ENCODE data around the gene EIF3K.

Gene EIF3K

GRCh38 chr19:38661136-38661535, 42.1 kb downstream of the EIF3K start:
- Histone ChIP-seq H3K4me3 (ENCODE audit: low read length) (no peak overlapping the region), H3K4me1 (ENCODE audit: low read length) (0 out of 2 replicates have a peak, but pooled peaks cover 5% of the 10 kb centered on the region), H3K27me3 (replicated peaks; ENCODE audit: insufficient read depth, low read length) (no peaks in the 10 kb centered on the region), H3K79me2 (ENCODE audit: low read length) (peaks cover 98% of the 10 kb centered on the region), H2AFZ (ENCODE audit: low read length) (no peak overlapping the region), H4K20me1 (ENCODE audit: insufficient read depth, low read length) (peaks cover 19% of the 10 kb centered on the region; the same call in 1 of the 2 replicates), H3K4me2 (ENCODE audit: low read depth, low read length) (no peak overlapping the region), H3K9me2 (replicated peaks; ENCODE audit: insufficient read depth, low read length) (no peaks in the 10 kb centered on the region), H3K9me3 (replicated peaks; ENCODE audit: insufficient read depth, low read length) (no peaks in the 10 kb centered on the region), H3K36me3 (replicated peaks; ENCODE audit: insufficient read depth, low read length) (no peaks in the 10 kb centered on the region), H3K27ac (ENCODE audit: low read length) (no peak overlapping the region), H3K9ac (ENCODE audit: low read length) (no peak overlapping the region), H3F3A (ENCODE audit: insufficient read depth, low read length) (no peaks in the 10 kb centered on the region)
- DNase-seq = no peak
- TF ChIP-seq, protein P1, sequence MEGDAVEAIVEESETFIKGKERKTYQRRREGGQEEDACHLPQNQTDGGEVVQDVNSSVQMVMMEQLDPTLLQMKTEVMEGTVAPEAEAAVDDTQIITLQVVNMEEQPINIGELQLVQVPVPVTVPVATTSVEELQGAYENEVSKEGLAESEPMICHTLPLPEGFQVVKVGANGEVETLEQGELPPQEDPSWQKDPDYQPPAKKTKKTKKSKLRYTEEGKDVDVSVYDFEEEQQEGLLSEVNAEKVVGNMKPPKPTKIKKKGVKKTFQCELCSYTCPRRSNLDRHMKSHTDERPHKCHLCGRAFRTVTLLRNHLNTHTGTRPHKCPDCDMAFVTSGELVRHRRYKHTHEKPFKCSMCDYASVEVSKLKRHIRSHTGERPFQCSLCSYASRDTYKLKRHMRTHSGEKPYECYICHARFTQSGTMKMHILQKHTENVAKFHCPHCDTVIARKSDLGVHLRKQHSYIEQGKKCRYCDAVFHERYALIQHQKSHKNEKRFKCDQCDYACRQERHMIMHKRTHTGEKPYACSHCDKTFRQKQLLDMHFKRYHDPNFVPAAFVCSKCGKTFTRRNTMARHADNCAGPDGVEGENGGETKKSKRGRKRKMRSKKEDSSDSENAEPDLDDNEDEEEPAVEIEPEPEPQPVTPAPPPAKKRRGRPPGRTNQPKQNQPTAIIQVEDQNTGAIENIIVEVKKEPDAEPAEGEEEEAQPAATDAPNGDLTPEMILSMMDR (IDR thresholded peaks at IDR 0.05; ENCODE audit: low read length) = no peak
- no peak for TF ChIP-seq EZH2 (optimal IDR thresholded peaks at IDR 0.05; ENCODE audit: low read depth, low read length)
- TF ChIP-seq EZH2phosphoT487 (IDR thresholded peaks at IDR 0.05; ENCODE audit: low read length) = no peak

DNA sequence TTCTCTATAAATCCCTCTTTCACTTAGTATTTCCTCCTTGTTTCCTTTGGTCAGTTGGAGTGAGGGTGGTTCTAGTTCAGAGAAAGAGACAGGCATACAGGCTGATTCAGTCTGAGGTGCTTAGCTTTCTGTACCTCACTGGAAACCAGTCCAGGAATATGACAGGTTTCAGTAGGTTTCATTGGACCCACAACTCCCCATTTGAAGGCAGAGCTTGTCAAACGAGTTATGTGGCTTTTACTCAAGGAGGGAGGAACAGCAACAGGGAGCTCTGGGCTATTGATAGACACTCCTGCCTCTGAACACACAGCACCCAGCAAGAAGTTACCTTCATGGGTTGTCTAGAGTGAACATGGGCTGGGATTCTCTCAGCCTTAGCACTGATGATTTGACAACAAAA, 43.0 kb downstream of the EIF3K start:
- no peak for TF ChIP-seq EZH2phosphoT487 (IDR thresholded peaks at IDR 0.05; ENCODE audit: low read length)
- TF ChIP-seq, protein P1 (IDR thresholded peaks at IDR 0.05; ENCODE audit: low read length) = no peak
- no peak for TF ChIP-seq EZH2 (optimal IDR thresholded peaks at IDR 0.05; ENCODE audit: low read depth, low read length)
- no peak overlapping the region for H2AFZ ChIP-seq (ENCODE audit: low read length)
- H3K9me3 ChIP-seq (replicated peaks; ENCODE audit: insufficient read depth, low read length) = no peaks in the 10 kb centered on the region
- no peaks in the 10 kb centered on the region for H3F3A ChIP-seq (ENCODE audit: insufficient read depth, low read length)
- H3K9ac ChIP-seq (ENCODE audit: low read length) = no peak overlapping the region
- DNase-seq = no peak
- no peaks in the 10 kb centered on the region for H3K9me2 ChIP-seq (replicated peaks; ENCODE audit: insufficient read depth, low read length)
- no peaks in the 10 kb centered on the region for H3K4me1 ChIP-seq (ENCODE audit: low read length)
- H3K27ac ChIP-seq (ENCODE audit: low read length) = no peak overlapping the region
- peaks cover 98% of the 10 kb centered on the region for H3K79me2 ChIP-seq (ENCODE audit: low read length)
- H4K20me1 ChIP-seq (ENCODE audit: insufficient read depth, low read length) = peaks cover 13% of the 10 kb centered on the region; the same call in 1 of the 2 replicates
- H3K36me3 ChIP-seq (replicated peaks; ENCODE audit: insufficient read depth, low read length) = no peaks in the 10 kb centered on the region
- H3K4me2 ChIP-seq (ENCODE audit: low read depth, low read length) = no peak overlapping the region
- H3K27me3 ChIP-seq (replicated peaks; ENCODE audit: insufficient read depth, low read length) = no peaks in the 10 kb centered on the region
- no peak overlapping the region for H3K4me3 ChIP-seq (ENCODE audit: low read length)

- Histone ChIP-seq H3F3A (ENCODE audit: insufficient read depth, low read length) (no peaks in the 10 kb centered on the region), H3K36me3 (replicated peaks; ENCODE audit: insufficient read depth, low read length) (no peaks in the 10 kb centered on the region), H2AFZ (ENCODE audit: low read length) (no peak overlapping the region), H3K9me3 (replicated peaks; ENCODE audit: insufficient read depth, low read length) (no peaks in the 10 kb centered on the region), H3K9me2 (replicated peaks; ENCODE audit: insufficient read depth, low read length) (no peaks in the 10 kb centered on the region), H4K20me1 (ENCODE audit: insufficient read depth, low read length) (peaks cover 10% of the 10 kb centered on the region; the same call in 1 of the 2 replicates), H3K27me3 (replicated peaks; ENCODE audit: insufficient read depth, low read length) (no peaks in the 10 kb centered on the region), H3K4me1 (ENCODE audit: low read length) (no peaks in the 10 kb centered on the region), H3K4me2 (ENCODE audit: low read depth, low read length) (no peak overlapping the region), H3K4me3 (ENCODE audit: low read length) (no peak overlapping the region), H3K79me2 (ENCODE audit: low read length) (peaks cover 98% of the 10 kb centered on the region), H3K9ac (ENCODE audit: low read length) (no peak overlapping the region), H3K27ac (ENCODE audit: low read length) (no peak overlapping the region)
- DNase-seq = no peak
- TF ChIP-seq EZH2phosphoT487 (IDR thresholded peaks at IDR 0.05; ENCODE audit: low read length) = no peak
- TF ChIP-seq, protein P1 (IDR thresholded peaks at IDR 0.05; ENCODE audit: low read length) = no peak
- no peak for TF ChIP-seq EZH2 (optimal IDR thresholded peaks at IDR 0.05; ENCODE audit: low read depth, low read length)
Observed at GRCh38 chr19:38662537-38663155, 43.7 kb downstream of the EIF3K start.
